Muscle of back (tissue), 11 donors: ENCODE measurements around the gene PLCXD3. TPM values are rescaled to one million over a fixed set of nuclear protein-coding genes. Genes with fewer than 3 reads are reported as not detected.
"Not testable (repeated sequence)": the region's sequence is repeated elsewhere in the genome, so short reads cannot be mapped to it uniquely, and the experiment has no call there.

Source experiments
- DNase-seq, 3 donors: peaks; one replicate each; pipeline versions ENCODE4 v3.0.0 to v3.0.0-alpha.2; 2013
- polyA plus RNA-seq, 10 donors: library from polyadenylated mRNA; unstranded; fragments of 120-200 nt; gene quantifications; one replicate each; pipeline ENCODE4 v1.2.1, GENCODE V29; 2013; ENCODE audit not compliant: insufficient read length in 10 of 10

PLCXD3 gene
- polyA plus RNA-seq, 10 donors = 0.01 to 0.14 (median 0.05) TPM

DNA sequence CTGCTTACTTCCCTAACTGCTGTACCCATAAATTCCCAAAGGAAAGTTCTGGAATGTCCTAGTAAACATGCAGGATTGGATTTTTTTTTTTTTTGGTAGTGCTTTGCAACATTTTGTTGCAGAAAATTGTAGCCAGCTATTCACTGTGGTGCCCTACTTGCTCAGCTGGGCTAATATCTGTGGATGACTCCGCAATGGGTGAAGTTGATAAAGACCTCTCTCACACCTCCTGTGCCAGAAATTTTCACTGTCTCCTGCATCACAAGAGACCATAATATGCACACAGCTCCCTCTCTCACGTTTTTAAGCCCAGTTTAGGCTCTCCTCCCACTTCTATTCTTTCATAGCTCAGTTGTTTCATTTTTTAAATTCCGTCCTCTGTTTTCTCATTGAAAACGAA, 160.6 kb downstream of the PLCXD3 start:
- DNase-seq = no peak

DNA sequence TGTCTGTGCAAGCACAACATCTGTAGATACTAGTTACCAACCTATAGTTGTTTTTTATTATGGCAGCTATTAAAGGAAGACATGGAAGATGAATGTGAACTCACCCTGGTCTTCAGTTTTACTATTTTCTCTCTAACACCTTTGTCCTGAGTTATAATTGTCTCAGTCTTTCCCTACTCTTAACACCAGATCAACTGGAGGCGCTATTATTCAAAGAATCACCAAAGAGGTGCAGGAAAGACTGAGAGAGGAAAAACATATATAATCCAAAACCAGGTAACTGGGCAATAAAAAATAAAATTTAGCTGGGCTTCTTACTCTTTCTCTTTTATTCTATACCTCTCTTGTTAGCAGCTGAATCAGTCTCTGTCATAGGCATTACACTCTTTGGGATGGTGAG, 162.8 kb downstream of the PLCXD3 start:
- DNase-seq = no peak

DNA sequence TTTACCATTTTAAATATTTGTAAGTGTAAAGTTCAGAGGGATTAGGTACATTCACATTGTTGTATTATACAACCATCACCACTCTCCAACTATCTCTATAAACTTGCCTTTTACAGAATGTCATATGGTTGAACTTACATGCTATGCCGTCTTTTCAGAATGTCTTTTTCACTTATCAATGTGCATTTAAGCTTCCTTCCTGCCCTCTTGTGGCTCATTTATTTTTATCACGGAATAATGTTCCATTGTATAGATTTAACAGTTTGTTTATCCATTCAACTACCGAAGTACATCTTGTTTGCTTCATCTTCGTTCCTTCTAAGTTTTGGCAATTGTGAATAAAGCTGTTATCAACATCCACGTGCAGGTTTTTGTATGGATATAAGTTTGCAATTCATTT, 163.8 kb downstream of the PLCXD3 start:
- no peak for DNase-seq

DNA sequence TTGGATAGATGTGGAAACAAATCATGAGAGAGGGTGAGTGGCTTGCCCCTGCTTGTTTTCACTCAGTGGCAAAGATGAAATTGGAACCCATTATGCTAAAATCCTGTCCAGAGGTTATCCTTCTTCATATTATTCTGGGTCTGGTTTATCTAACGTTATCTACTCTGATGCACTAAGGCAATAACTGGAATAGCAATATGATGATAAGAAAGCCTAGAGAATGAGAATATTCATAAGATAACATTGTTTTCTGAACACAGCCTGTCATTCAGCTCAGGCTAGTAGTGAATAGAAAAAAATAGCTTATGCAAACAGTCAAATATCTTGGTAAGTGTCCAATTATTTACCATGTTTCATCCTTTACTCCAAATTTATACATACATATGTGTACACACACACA, 165.1 kb downstream of the PLCXD3 start:
- no peak for DNase-seq

DNA sequence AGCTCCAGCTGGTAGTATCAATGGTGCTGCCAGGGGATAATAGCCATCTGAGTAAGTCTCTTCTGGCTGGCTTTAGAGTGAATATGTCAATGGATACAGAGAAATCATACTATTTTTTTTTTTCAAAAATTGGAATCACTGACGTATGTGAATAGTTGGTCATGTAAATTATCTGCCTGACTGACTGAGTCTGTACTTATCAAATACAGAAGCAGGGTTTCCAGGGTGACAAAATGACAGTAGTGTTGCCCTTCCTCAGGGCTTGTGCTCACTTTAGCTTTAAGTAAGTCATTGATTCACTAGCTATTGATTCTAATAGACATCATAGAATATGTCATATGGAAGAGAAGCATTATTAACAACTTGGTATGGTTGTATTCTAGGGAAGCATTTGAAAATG, 171.1 kb downstream of the PLCXD3 start:
- no peak for DNase-seq

DNA sequence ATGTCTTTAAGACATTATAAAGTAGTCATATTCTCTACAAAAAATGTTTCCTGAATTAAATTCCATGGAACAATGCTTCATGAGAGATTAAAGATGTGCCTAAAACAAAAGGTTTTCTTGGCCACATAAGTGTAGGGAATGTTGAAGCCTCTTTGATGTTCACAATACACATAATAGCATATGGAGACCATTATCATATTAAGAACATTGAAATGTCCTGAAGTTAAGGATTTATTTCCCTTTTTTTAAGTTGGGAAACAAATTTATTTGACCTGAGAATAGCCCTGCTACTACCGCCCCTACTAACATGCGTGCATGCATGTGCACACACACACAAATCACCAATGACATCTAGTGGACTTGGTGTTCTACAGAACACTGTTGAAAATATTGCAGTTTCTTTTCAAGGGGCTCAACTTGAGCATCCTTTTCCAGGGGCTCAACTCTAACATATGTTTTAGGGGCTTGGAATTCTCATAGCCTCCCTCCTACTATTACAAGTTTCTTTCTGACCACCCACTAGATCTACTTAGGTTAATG, 172.2 kb downstream of the PLCXD3 start:
- peak; percentile 33 to 66 (median 38) for DNase-seq

DNA sequence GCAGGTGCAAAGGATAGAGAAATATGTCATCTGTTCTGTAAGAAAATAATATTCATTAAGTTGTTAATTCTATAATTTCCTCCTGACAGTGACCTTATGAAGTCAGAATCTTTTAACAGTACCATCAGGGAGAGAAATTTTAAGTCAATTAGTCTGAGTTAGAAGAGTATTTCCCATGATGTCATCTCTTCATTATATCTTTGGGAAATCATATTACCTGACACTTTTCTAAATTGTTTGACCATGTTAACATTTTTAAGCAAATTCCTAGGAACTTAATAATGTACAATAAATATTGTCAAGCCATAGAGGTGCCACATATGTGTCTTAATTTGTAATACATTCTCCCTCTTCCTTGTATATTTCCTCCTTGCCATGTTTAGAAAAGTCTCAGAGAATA, 172.7 kb downstream of the PLCXD3 start:
- DNase-seq = no peak

DNA sequence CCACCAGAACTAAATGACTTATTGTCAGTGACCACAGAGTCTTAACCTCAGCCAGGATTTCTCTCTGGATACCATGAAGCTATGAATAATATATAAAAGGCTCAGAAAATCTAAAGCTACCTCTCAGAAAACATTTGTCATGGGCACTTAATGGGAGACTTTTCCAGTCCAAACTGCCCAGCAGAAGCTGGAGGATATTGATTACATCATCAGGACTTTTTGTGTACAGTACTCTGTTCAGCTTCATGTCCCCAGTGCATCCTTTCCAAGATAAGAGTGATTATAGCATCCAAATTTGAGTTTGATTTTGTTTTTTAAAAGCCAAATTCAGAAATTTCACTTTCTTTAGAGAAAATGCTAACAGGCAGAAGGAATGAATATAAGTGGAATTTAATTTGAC, 173.2 kb downstream of the PLCXD3 start:
- DNase-seq = peak in 1 of 3 donors; percentile 22

DNA sequence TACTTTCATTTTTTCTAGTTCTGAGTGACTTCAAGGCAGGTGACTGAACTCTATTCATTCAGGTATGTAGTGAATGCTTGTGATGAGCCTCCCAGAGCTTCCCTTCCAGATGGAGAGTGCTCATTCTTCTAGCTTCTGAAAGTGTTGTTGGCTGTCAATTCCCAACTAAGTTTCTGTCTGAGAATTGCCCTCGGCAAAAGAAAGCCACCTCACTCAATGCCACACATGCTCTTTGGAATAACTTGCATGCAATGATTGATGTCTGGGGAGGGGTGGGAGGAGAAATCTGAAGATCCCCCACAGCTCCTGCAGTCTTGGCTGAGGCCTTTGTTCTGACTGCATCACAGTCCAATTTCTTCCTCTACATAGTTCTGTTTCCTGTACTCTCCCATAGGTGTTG, 173.9 kb downstream of the PLCXD3 start:
- DNase-seq = no peak

DNA sequence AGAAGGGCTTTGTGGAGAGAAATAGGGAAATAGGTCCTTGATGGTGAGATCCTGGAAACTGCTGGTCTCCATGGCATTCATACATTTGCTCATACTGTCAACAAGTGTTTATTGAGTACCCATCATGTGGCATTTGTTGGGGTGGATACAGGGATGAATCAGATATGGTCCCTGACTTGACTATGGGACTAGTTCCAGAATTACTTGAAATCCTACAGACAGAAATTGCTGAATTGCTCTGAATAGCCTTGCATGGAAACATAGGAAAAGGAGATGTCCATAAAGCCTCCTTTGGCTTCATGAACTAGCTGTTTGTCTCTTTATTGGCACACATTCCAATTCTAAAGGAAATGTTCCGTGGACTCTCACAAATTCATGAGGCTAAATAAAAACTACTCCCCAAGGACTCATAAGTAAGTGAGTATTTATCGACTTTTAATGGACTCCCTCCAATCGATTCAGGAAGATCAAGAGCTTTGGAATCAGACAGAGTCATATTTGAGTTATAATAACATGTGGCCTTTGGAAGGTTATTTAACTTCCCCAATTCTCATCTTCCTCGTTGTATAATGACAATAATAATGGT, 174.7 kb downstream of the PLCXD3 start:
- peak; percentile 43 to 79 (median 61) for DNase-seq

DNA sequence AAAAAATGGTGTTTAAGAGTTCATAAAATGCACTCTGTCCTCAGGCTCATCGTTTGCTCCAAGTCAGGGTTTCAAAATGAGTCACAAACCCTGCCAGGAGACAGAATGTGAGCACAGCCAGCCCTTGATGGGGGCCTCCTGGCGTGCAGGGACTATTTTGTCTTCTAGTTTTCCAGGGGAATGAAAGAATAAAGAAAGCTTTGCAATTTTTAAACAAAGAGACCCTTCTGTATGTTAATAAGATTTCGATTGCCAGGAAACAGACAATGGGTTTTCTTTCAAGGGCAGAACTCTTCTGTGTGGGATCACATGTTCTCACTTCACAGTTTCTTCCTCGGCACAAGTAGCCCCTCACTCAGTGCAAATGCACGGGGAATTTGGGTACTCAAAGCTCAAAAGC, 175.6 kb downstream of the PLCXD3 start:
- peak in 1 of 3 donors; percentile 46 for DNase-seq

DNA sequence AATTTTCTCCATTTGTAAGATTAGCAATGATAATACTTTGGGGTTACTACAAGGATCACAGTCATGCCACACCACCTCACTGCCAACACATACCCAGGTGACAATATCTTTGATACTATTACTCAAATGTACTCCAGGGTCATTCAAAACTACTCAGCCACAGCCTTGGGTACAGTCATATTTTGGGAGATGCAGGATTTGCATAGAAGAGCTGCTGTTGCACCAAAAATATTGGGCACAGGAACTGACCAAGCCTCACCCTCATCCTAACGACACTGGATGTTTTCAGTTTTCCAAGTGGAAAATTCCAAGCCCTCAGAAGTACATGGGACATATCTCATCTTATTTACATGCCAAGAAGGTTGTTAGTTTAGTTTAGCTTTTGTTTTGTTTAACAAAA, 176.2 kb downstream of the PLCXD3 start:
- peak in 1 of 3 donors; percentile 18 for DNase-seq

DNA sequence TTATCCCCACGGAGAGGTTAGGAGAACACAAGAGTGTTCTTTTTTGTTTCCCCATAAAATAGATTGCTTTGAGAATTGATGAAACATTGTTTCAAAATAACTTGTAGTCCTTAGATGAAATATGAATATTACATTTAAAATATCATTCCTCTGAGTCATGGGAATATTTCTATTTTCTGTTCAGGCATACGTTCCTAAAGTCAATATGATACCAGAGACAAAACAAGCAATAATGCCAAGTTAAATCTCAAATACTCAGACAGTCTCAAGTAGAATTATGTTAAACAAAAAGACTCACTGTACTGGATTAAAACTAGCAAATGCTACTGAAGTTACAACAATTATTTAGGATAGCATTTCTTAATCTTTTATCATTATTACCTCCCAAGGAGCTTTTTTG, 185.3 kb downstream of the PLCXD3 start:
- DNase-seq = peak in 1 of 3 donors; percentile 9

DNA sequence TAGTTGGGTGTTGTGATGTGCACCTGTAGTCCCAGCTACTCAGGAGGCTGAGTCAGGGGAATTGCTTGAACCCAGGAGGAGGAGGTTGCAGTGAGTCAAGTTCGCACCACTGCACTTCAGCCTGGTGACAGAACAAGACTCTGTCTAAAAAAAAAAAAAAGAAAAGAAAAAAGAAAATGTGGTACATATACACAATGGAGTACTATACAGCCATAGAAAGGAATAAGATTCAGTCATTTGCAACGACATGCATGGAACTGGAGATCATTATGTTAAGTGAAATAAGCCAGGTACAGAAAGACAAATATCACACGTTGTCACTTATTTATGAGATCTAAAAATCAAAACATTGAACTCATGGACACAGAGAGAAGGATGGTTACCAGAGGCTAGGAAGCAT, 187.6 kb downstream of the PLCXD3 start:
- DNase-seq = not testable (repeated sequence)

DNA sequence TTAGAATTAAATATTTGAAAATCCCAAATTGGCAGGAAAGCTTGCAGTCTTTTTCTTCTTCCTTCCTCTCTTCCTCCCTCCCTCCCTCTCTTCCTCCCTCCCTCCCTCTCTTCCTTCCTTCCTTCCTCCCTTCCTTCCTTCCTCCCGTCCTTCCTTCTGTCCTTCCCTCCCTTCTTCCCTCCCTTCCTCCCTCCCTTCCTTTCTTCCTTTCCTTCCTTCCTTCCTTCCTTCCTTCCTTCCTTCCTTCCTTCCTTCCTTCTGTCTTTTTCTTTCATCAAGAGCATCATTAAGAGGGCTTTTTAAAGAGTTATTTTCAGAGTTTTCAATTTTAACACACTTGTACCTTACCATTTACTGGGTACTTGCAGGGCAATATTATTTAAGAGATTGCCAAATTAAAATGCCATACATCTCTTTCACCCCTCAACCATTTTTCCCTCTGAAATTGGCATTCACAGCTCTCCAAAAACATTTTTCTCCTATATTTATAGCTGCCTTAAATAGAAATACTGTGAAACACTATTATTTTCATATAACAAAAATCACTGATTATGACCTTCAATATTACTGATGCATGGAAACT, 197.8 kb downstream of the PLCXD3 start:
- no peak for DNase-seq

DNA sequence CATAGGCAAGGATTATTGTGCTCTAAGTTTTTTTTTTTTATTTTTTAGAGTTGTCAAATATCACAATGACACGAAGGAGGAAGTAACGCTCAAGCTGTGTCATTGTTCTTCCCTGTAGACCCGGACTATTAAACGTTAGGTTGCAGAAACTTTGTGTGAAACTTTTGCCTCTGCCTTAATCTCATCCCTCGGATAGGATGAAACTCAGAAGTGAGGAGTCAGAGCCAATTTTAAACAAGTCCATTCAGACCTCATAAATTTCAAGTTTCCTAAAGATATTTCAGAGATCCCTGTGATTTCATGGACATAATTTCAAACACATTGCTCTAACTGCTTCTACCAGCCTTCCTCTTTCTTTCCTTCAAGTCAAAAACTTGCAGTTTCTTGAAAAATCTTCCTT, 198.3 kb downstream of the PLCXD3 start:
- DNase-seq = no peak

DNA sequence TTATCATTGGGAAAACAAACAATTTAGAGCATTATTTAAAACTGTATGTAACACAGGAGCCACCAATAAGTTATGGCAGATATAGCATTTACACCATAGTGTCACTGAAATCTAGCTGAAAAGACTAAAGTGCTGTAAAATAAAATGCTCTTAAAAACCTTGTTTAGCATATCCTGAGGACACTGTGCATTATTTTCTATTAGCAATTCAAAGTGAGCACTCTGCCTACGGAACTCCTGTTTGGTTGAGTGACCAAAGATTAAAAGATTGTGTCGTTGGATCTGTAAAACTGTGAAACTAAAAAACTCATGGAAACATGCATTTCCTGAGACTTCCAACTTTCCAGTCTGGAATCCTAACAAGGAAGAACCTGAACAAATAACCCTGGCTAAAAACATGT, 201.1 kb downstream of the PLCXD3 start:
- DNase-seq = no peak

DNA sequence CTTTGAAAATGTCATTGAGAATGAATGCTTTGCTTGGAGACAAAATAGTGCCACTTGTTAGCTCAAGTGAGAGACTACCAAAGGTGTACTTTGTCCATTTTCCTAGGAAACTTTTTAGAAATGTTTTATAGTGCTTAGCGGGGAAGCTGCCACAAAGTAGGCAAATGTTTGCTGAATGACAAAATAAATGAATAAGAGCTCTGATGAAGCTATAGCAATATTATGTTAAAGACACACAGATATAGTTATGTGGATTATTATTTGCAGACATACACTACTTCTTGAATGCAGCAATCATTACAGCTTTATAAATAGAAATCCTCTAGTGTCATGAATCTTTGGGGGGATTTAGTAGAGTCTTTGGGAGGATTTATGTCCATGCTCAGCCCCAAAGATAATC, 204.4 kb downstream of the PLCXD3 start:
- no peak for DNase-seq

DNA sequence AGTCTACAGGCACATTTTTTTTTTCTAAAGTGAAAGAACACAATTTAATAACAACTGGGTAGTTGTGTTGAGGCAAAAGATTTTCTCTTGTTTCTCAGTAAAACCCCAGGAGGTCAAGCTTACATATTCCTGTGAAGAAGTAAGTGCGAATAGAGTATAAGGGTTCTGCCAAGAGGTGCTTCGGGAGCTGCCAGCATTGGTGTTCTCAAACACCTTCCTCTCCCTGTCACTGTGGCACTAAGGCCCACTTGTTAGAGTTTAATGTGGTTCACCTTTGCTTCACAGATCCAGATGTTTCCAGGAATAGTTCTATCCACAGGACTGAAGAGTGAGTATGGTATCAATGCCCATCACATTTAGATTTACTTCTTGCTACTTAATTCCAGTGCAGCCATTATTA, 205.3 kb downstream of the PLCXD3 start:
- no peak for DNase-seq

DNA sequence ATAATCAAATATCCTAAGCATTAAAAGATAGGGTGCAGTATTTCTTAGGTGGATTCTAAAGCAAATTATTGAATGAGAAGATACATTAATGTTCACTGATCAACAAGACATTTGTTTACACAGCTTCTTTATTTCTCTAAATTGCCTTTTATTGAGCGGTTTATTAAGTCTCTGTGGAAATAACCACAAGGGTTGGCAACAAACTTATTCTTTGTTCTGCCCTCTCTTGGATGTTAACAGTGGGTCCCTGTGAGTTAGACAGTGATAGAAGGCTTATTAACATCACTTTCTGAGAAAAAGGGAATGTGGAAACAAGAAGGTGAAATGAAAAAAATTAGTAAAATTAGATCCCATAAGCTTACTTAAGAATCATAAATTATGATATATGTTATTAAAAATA, 214.3 kb downstream of the PLCXD3 start:
- DNase-seq = no peak

DNA sequence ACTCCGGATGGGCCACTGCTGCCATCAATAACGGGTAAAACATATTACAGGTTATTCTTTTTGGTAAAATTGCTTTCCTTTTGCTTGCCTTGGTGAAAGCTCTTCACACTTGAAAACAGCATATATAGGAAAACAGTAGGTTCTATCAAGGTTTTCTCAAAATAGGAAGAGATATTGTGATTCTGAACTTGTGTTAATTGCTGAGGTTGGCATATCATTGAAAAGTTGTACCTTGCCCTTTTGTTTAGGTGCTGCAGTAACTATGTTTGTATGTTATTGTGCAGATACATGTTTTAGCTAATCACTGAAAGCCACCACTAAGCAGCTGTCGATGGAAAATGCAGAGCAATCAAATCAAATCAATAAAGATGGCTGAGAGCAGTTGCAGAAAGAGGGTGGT, 219.1 kb downstream of the PLCXD3 start:
- DNase-seq = no peak

DNA sequence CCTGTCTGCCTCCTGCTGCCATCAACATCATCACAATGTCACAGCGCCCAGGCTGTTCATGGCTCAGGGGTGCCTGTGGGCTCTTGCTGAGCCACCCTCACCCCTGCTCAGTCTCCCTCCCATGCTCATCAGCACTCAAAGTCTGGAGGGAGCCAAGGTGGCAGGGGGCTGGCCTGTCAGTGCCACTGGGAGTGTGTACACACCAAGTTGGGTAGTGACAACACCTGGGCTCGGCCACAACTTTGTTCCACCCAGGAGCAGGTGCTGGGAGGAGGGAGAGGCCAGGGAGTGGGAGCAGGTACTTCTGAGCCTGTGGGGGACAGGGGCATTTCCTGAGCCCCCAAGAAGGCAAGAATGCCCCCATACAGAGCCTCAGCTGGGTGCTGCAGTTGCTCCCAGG, 219.6 kb downstream of the PLCXD3 start:
- no peak for DNase-seq

DNA sequence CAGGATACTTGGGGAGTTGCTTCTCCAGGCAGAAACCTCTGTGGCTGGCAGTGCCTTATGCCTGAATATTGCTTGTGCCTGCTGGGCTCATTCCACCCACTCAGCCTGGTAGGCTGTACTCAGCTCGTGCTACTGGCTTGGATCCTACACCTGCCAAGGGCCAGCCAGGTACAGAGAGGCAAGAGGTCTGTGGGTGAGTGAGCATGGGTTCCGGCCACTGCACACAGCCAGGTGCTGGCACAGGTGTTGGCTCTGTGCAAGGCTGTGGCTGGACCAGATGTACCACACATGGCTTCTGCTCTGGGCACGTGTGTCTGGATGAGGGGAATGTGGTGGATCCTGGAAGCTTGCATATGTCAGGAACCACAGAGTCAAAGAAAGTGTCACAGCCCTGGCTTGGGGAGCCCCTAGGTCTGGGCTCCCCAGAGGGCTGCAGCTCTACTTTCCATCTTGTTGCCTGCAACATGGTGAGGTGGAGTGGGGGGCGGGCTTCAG, 220.4 kb downstream of the PLCXD3 start:
- DNase-seq = no peak

DNA sequence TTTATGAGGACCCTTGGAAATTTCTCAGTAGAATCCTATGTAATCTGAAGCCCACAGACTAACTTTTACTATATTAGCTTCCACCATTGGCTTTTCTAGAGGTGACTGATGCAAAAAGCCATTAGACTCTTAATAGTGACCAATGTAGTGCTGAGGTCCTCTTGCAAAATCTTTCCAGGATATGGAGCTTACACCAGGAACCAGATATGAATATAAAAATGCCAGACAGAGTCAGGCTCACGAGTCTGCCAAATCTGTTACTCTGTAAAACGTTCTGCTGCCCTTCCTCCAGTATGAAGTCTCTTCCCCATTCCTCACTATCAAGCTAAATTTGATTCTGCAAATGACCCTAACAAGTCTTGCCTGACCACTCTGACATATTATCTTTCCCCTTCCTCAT, 223.7 kb downstream of the PLCXD3 start:
- DNase-seq = no peak
